Retinal pigment epithelial cell (primary cell): ENCODE results near the gene TMEM135.
A peak's percentile ranks its signal among the peaks of the same experiment; 100 is the strongest.

ENCODE experiments used
- DNase-seq: peaks from one replicate; pipeline ENCODE4 v3.0.0-alpha.2; 2010; ENCODE audit warnings: low read depth
- H3K4me3 ChIP-seq: 2 replicates; pipeline ENCODE4 v1.5.1; 2011; ENCODE audit warnings: mild to moderate bottlenecking, low read length, control low read depth, moderate library complexity
- TF ChIP-seq, protein P1 (sequence below): conservative IDR thresholded peaks from 2 replicates; pipeline ENCODE4 v1.5.1; 2011; ENCODE audit warnings: low read depth, low read length, control low read depth, inconsistent platforms

The TMEM135 gene

DNA sequence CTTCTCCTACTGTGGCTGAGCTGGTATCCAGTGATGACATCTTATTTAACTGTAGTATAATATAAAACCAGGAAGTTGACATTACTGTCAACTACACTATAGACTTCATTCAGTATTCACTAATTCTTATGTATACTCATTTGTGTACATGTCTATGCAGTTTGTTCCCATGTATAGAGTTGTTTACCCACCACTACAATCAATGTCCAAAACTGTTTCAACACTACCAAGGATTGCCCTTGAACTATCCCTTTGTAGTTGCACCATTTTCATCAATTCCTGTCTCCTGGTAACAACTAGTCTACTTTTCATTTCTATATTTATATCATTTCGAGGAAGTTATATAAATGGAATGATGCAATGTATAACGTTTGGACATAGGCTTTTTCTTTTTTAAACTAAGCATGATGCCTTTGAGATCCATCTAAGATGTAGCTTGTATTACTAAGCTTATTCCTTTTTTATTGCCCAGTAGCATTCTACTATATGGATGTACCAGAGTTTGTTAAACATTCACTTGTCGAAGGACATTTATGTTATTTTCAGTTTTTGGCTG is 39.2 kb downstream of the TMEM135 start:
- no peak for DNase-seq
- TF ChIP-seq, protein P1, sequence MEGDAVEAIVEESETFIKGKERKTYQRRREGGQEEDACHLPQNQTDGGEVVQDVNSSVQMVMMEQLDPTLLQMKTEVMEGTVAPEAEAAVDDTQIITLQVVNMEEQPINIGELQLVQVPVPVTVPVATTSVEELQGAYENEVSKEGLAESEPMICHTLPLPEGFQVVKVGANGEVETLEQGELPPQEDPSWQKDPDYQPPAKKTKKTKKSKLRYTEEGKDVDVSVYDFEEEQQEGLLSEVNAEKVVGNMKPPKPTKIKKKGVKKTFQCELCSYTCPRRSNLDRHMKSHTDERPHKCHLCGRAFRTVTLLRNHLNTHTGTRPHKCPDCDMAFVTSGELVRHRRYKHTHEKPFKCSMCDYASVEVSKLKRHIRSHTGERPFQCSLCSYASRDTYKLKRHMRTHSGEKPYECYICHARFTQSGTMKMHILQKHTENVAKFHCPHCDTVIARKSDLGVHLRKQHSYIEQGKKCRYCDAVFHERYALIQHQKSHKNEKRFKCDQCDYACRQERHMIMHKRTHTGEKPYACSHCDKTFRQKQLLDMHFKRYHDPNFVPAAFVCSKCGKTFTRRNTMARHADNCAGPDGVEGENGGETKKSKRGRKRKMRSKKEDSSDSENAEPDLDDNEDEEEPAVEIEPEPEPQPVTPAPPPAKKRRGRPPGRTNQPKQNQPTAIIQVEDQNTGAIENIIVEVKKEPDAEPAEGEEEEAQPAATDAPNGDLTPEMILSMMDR: no peak
- H3K4me3 ChIP-seq: no peak overlapping the region

GRCh38 chr11:87081358-87081757 is 43.6 kb downstream of the TMEM135 start:
- TF ChIP-seq, protein P1: no peak

GRCh38 chr11:87082590-87082989 is 44.9 kb downstream of the TMEM135 start:
- DNase-seq: no peak
- no peak overlapping the region for H3K4me3 ChIP-seq
- TF ChIP-seq, protein P1: no peak

More at GRCh38 chr11:87081358-87081757, 43.6 kb downstream of the TMEM135 start:
- no peak overlapping the region for H3K4me3 ChIP-seq
- no peak for DNase-seq

- TF ChIP-seq, protein P1: no peak
- no peak overlapping the region for H3K4me3 ChIP-seq
- no peak for DNase-seq
These were observed 45.3 kb downstream of the TMEM135 start for GRCh38 chr11:87083029-87083428.

DNA sequence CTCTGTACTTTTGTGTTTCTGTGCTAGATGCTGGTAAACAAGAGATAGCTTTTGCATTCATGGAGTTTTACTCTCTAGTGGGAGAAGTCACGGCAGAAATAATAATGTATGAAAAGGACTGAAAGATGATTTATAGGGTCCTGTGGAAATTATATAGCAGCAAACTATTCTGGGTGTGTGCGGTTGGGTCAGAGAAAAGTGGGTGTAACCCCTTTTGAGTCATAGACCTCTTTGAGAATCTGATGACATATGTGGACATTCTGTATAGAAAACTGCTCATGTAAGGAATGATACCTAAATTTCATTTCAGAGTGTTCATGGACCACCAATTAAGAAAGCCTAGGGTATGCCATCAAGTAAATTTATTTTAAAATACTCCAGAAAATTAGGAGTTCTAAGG is 54.4 kb downstream of the TMEM135 start:
- TF ChIP-seq, protein P1: no peak
- H3K4me3 ChIP-seq: no peak overlapping the region
- no peak for DNase-seq

- no peak for DNase-seq
- TF ChIP-seq, protein P1: no peak
- H3K4me3 ChIP-seq: no peak overlapping the region
These were observed 54.8 kb downstream of the TMEM135 start for GRCh38 chr11:87092567-87092966.

GRCh38 chr11:87097582-87097981 is 59.8 kb downstream of the TMEM135 start:
- H3K4me3 ChIP-seq: no peak overlapping the region
- TF ChIP-seq, protein P1: peak; percentile 84
- DNase-seq: no peak
